Measurements from ENCODE around the gene DTX3L. TPM values are rescaled to one million over a fixed set of nuclear protein-coding genes. Genes with fewer than 3 reads are reported as not detected.

Gene DTX3L
- total RNA-seq, 1 experiment from 2014 or later, result 11.1 TPM

GRCh38 chr3:122598556-122598955 lies 34.4 kb downstream of the DTX3L start:
- POLR2A ChIA-PET (ENCODE audit: unreplicated experiment), result no interaction called here
- intact Hi-C loops (cut with micrococcal nuclease), result no loop called here
- DNase-seq (no peak), ATAC-seq (no peak)
- H3K79me2 ChIP-seq (ENCODE audit: low read length), result no peaks in the 10 kb centered on the region
- H3K27ac ChIP-seq (ENCODE audit: low read length), result no peak overlapping the region
- no peaks in the 10 kb centered on the region for H3K36me3 ChIP-seq (ENCODE audit: low read depth, low read length)
- no peaks in the 10 kb centered on the region for H3K9me2 ChIP-seq (replicated peaks; ENCODE audit: low read length)
- no peaks in the 10 kb centered on the region for H3K27me3 ChIP-seq (ENCODE audit: low read length)
- CTCF ChIA-PET, result no interaction called here
- BruUV-seq (replicated peaks), result no TSS peak
- H3K4me3 ChIP-seq (ENCODE audit: low read length), result no peak overlapping the region
- 0 out of 2 replicates have a peak, but pooled peaks cover 4% of the 10 kb centered on the region for H3K4me1 ChIP-seq (ENCODE audit: insufficient read depth, low read length)
- H3K9ac ChIP-seq (ENCODE audit: low read length), result no peak overlapping the region
- no peak overlapping the region for H2AFZ ChIP-seq (ENCODE audit: low read length)
- no peak for TF ChIP-seq CTCF (conservative IDR thresholded peaks at IDR 0.05; ENCODE audit: low read depth, low read length)
- TF ChIP-seq EZH2 (IDR thresholded peaks at IDR 0.05; ENCODE audit: low read length, unreplicated experiment), result no peak
- no peak for TF ChIP-seq EZH2phosphoT487 (IDR thresholded peaks at IDR 0.05; ENCODE audit: borderline replicate concordance, low read length)
- H3K9me3 ChIP-seq (ENCODE audit: low read length), result no peaks in the 10 kb centered on the region
- no peaks in the 10 kb centered on the region for H4K20me1 ChIP-seq (ENCODE audit: low read length)
- no peaks in the 10 kb centered on the region for H3F3A ChIP-seq (ENCODE audit: low read length, unreplicated experiment)
- no peak overlapping the region for H3K4me2 ChIP-seq (ENCODE audit: low read length)

GRCh38 chr3:122602011-122602710 lies 38.0 kb downstream of the DTX3L start:
- DNase-seq (no peak), ATAC-seq (no peak)
- Histone ChIP-seq H3K36me3 (ENCODE audit: low read depth, low read length) (no peaks in the 10 kb centered on the region), H3K9me2 (replicated peaks; ENCODE audit: low read length) (no peaks in the 10 kb centered on the region), H3K4me2 (ENCODE audit: low read length) (no peak overlapping the region), H4K20me1 (ENCODE audit: low read length) (no peaks in the 10 kb centered on the region), H3K79me2 (ENCODE audit: low read length) (no peaks in the 10 kb centered on the region), H3K9me3 (ENCODE audit: low read length) (no peaks in the 10 kb centered on the region), H2AFZ (ENCODE audit: low read length) (no peak overlapping the region), H3K27ac (ENCODE audit: low read length) (no peak overlapping the region), H3K4me1 (ENCODE audit: insufficient read depth, low read length) (0 out of 2 replicates have a peak, but pooled peaks cover 4% of the 10 kb centered on the region), H3K27me3 (ENCODE audit: low read length) (no peaks in the 10 kb centered on the region), H3K9ac (ENCODE audit: low read length) (no peak overlapping the region), H3F3A (ENCODE audit: low read length, unreplicated experiment) (no peaks in the 10 kb centered on the region), H3K4me3 (ENCODE audit: low read length) (no peak overlapping the region)
- ChIA-PET POLR2A (ENCODE audit: unreplicated experiment) (no interaction called here), CTCF (no interaction called here)
- TF ChIP-seq EZH2 (IDR thresholded peaks at IDR 0.05; ENCODE audit: low read length, unreplicated experiment) (no peak), EZH2phosphoT487 (IDR thresholded peaks at IDR 0.05; ENCODE audit: borderline replicate concordance, low read length) (no peak), CTCF (conservative IDR thresholded peaks at IDR 0.05; ENCODE audit: low read depth, low read length) (no peak)
- intact Hi-C loops (cut with micrococcal nuclease), result no loop called here
- BruUV-seq (replicated peaks), result no TSS peak

- Histone ChIP-seq H3K4me3 (ENCODE audit: low read length) (no peak overlapping the region), H3K27me3 (ENCODE audit: low read length) (no peaks in the 10 kb centered on the region), H3K9me2 (replicated peaks; ENCODE audit: low read length) (no peaks in the 10 kb centered on the region), H3K4me1 (ENCODE audit: insufficient read depth, low read length) (0 out of 2 replicates have a peak, but pooled peaks cover 4% of the 10 kb centered on the region), H3K36me3 (ENCODE audit: low read depth, low read length) (no peaks in the 10 kb centered on the region), H3F3A (ENCODE audit: low read length, unreplicated experiment) (no peaks in the 10 kb centered on the region), H3K4me2 (ENCODE audit: low read length) (no peak overlapping the region), H3K9me3 (ENCODE audit: low read length) (no peaks in the 10 kb centered on the region), H2AFZ (ENCODE audit: low read length) (no peak overlapping the region), H3K9ac (ENCODE audit: low read length) (no peak overlapping the region), H4K20me1 (ENCODE audit: low read length) (no peaks in the 10 kb centered on the region), H3K79me2 (ENCODE audit: low read length) (no peaks in the 10 kb centered on the region), H3K27ac (ENCODE audit: low read length) (no peak overlapping the region)
- intact Hi-C loops (cut with micrococcal nuclease), result no loop called here
- TF ChIP-seq CTCF (conservative IDR thresholded peaks at IDR 0.05; ENCODE audit: low read depth, low read length), result no peak
- no peak for TF ChIP-seq EZH2phosphoT487 (IDR thresholded peaks at IDR 0.05; ENCODE audit: borderline replicate concordance, low read length)
- TF ChIP-seq EZH2 (IDR thresholded peaks at IDR 0.05; ENCODE audit: low read length, unreplicated experiment), result no peak
- ChIA-PET CTCF (no interaction called here), POLR2A (ENCODE audit: unreplicated experiment) (no interaction called here)
- ATAC-seq, result no peak
- no TSS peak for BruUV-seq (replicated peaks)
- DNase-seq, result no peak
Measured at GRCh38 chr3:122603056-122603455, 38.9 kb downstream of the DTX3L start.

All from PC-3 (cell line).